H1 (cell line): ENCODE data around the gene TRIM56. TPM values are rescaled to one million over a fixed set of nuclear protein-coding genes. Genes with fewer than 3 reads are reported as not detected.
A peak's percentile ranks its signal among the peaks of the same experiment; 100 is the strongest.

ENCODE experiments used
- MAFK ChIP-seq: IDR thresholded peaks from 2 replicates; pipeline ENCODE4 v1.6.1; 2012; ENCODE audit warnings: low read depth, mild to moderate bottlenecking, improper control_type of control experiment, low read length
- SIN3A ChIP-seq, 2 experiments: IDR thresholded peaks in 1 of 2; conservative IDR thresholded peaks in 1 of 2; 2 replicates each; pipeline ENCODE4 v1.6.1; 2011 to 2012; ENCODE audit warnings: low read length in 2 of 2, improper control_type of control experiment in 1 of 2, low read depth in 1 of 2, mild to moderate bottlenecking in 1 of 2
- polyA plus RNA-seq, 7 experiments: library from polyadenylated mRNA; depleted of rRNA in 3 of 7; stranded (reverse) in 5 of 7; unstranded in 2 of 7; fragments of >200 nt in 5 of 7; fragments of 200-250 nt in 2 of 7; gene quantifications; 1 replicate in 5 of 7; 2 replicates in 1 of 7; 4 replicates in 1 of 7; pipeline versions ENCODE4 v1.2.1 to v1.2.3, GENCODE V29; 2011 to 2013; ENCODE audit warnings: missing spikeins in 2 of 7, mixed read lengths in 2 of 7
- total RNA-seq: library from RNA; stranded (reverse); fragmentation: NEBNext Ultra II Directional; extraction: Animal tissue kit (Norgen Biotek cat#: 25700); gene quantifications from 2 replicates; pipeline ENCODE4 v1.2.1, GENCODE V29; 2021

Gene TRIM56
- total and polyA plus RNA-seq, 2 of the 8 experiments (the other 6 are each of a cell fraction or from before 2014, with no cell fraction given): 2.0 to 17.5 TPM

DNA sequence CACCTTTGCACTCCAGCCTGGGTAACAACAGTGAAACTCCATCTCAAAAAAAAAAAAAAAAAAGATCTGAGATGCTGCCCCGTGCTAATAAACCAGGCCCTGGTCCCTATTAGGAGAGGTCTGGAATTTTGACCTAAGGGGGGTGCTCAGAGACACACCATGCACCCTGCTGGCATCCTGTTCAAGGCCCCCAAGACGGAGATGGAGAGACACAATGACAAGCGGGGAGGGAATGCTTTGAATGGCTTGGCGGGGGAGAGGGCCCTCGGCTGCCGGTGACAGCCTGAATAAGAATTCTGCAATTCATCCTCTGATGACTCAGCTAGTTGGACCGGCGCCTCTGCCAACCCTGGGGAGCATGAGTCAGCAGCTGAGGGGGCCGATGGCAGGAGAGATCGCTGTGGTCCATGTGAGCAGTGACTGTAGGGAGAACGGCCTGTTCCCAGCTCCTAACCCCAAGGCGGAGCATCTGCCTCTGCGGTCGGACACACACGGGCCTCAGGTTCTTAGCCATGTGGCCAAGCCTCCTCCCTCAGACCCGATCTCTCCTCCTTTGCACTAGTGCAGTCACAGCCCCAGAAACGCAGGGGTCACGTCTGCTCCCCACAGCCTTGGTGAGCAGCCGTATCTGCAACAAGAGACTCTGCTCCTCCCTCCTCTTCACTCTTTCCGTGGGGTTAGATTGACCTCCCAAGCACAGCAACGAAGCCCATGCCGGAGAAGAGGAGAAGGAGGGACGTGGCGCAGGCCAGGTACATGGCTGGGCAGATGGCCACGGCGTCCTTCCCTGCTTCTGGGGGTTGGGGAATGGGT lies 14.9 kb downstream of the TRIM56 start (continued):
- TF ChIP-seq SIN3A (conservative IDR thresholded peaks at IDR 0.05 in 1 of 2, IDR thresholded peaks at IDR 0.05 in 1 of 2; ENCODE audit: low read depth in 1 of 2, low read length in 2 of 2): peak; percentile 78 to 85; a peak in 3 of 4 replicates
- TF ChIP-seq MAFK: peak; percentile 99
- TF ChIP-seq, all 59 proteins: peak for 12
